Loucy (cell line): ENCODE results near the gene OTOR.
A peak's percentile ranks its signal among the peaks of the same experiment; 100 is the strongest.

Experiments used
- H2AFZ ChIP-seq: fragments of 200-600 bp; sonication (generic); 2 replicates; pipeline ENCODE4 v1.6.0; 2016; ENCODE audit warnings: antibody characterized with exemption, mild to moderate bottlenecking, low read length, moderate library complexity
- H3F3A ChIP-seq: fragments of 200-600 bp; 2 replicates; pipeline ENCODE4 v1.6.0; 2016; ENCODE audit warnings: antibody characterized with exemption, low read depth, mild to moderate bottlenecking
- H3K27me3 ChIP-seq: fragments of 200-600 bp; sonication (generic); 2 replicates; pipeline ENCODE4 v1.6.1; 2014; ENCODE audit warnings: low read length, mild to moderate bottlenecking; ENCODE audit not compliant: insufficient read depth, poor library complexity, severe bottlenecking
- H3K36me3 ChIP-seq: fragments of 200-600 bp; sonication (generic); 2 replicates; pipeline ENCODE4 v1.6.1; 2016; ENCODE audit warnings: low read length; ENCODE audit not compliant: insufficient read depth
- H3K4me1 ChIP-seq: fragments of 200-600 bp; sonication (generic); 2 replicates; pipeline ENCODE4 v1.5.1; 2014; ENCODE audit warnings: low read length, mild to moderate bottlenecking; ENCODE audit not compliant: insufficient read depth, poor library complexity, severe bottlenecking
- H3K4me2 ChIP-seq: fragments of 200-600 bp; sonication (generic); 2 replicates; pipeline ENCODE4 v1.6.0; 2014; ENCODE audit warnings: antibody characterized with exemption, low read length, low read depth, mild to moderate bottlenecking; ENCODE audit not compliant: poor library complexity, severe bottlenecking
- H3K4me3 ChIP-seq: fragments of 200-600 bp; sonication (generic); 2 replicates; pipeline ENCODE4 v1.5.1; 2014; ENCODE audit warnings: low read length, mild to moderate bottlenecking, mixed read lengths; ENCODE audit not compliant: poor library complexity, severe bottlenecking
- H3K79me2 ChIP-seq: fragments of 200-600 bp; sonication (generic); 2 replicates; pipeline ENCODE4 v1.6.1; 2014; ENCODE audit warnings: low read length; ENCODE audit not compliant: insufficient read depth
- H3K9ac ChIP-seq: fragments of 200-600 bp; sonication (generic); 2 replicates; pipeline ENCODE4 v1.6.0; 2014; ENCODE audit warnings: mild to moderate bottlenecking, low read depth, low read length, moderate library complexity; ENCODE audit not compliant: poor library complexity, severe bottlenecking
- H3K9me2 ChIP-seq: fragments of 200-600 bp; sonication (generic); replicated peaks from 2 replicates; pipeline ENCODE4 v1.6.1; 2016; ENCODE audit warnings: low read depth, low read length, mixed read lengths
- H3K9me3 ChIP-seq: fragments of 200-600 bp; sonication (generic); 2 replicates; pipeline ENCODE4 v1.6.1; 2014; ENCODE audit warnings: mild to moderate bottlenecking, antibody characterized with exemption, low read length, low read depth; ENCODE audit not compliant: insufficient read depth
- H4K20me1 ChIP-seq: fragments of 200-600 bp; sonication (generic); 2 replicates; pipeline ENCODE4 v1.6.0; 2014; ENCODE audit warnings: antibody characterized with exemption, low read length, mild to moderate bottlenecking; ENCODE audit not compliant: insufficient read depth, poor library complexity, severe bottlenecking
- CTCF ChIP-seq: fragments of 200-600 bp; sonication (generic); conservative IDR thresholded peaks from 2 replicates; pipeline ENCODE4 v1.5.1; 2014; ENCODE audit warnings: mild to moderate bottlenecking, antibody characterized with exemption, low read length
- EZH2phosphoT487 ChIP-seq: fragments of 200-600 bp; IDR thresholded peaks from 2 replicates; pipeline ENCODE4 v1.6.1; 2018; ENCODE audit warnings: antibody characterized with exemption, mild to moderate bottlenecking, moderate library complexity, borderline replicate concordance

Gene OTOR

GRCh38 chr20:16759181-16759563, 11.0 kb downstream of the OTOR start:
- Histone ChIP-seq H3K4me2 (no peak overlapping the region), H3K36me3 (no peaks in the 10 kb centered on the region), H3K4me3 (no peak overlapping the region), H3F3A (no peaks in the 10 kb centered on the region), H3K9me2 (no peaks in the 10 kb centered on the region), H4K20me1 (no peaks in the 10 kb centered on the region), H3K4me1 (no peaks in the 10 kb centered on the region), H3K79me2 (no peaks in the 10 kb centered on the region), H3K27me3 (no peaks in the 10 kb centered on the region), H2AFZ (no peak overlapping the region), H3K9me3 (peaks cover 2% of the 10 kb centered on the region; the same call in 1 of the 2 replicates), H3K9ac (no peak overlapping the region)
- no peak for TF ChIP-seq EZH2phosphoT487
- TF ChIP-seq CTCF = no peak

- no peak overlapping the region for H3K9ac ChIP-seq
- no peak overlapping the region for H3K4me3 ChIP-seq
- no peaks in the 10 kb centered on the region for H3F3A ChIP-seq
- no peaks in the 10 kb centered on the region for H3K9me2 ChIP-seq
- no peak overlapping the region for H3K4me2 ChIP-seq
- H4K20me1 ChIP-seq = no peaks in the 10 kb centered on the region
- peak overlapping the region; percentile 56 for H2AFZ ChIP-seq
- no peaks in the 10 kb centered on the region for H3K4me1 ChIP-seq
- no peaks in the 10 kb centered on the region for H3K79me2 ChIP-seq
- peaks cover under 1% of the 10 kb centered on the region; the same call in 1 of the 2 replicates for H3K9me3 ChIP-seq
- H3K27me3 ChIP-seq = no peaks in the 10 kb centered on the region
- no peaks in the 10 kb centered on the region for H3K36me3 ChIP-seq
- TF ChIP-seq EZH2phosphoT487 (no peak), CTCF (no peak)
These were observed 12.5 kb downstream of the OTOR start for GRCh38 chr20:16760431-16761304.

GRCh38 chr20:16761305-16761829, 13.2 kb downstream of the OTOR start:
- Histone ChIP-seq H2AFZ (peak overlapping the region; percentile 56), H3K9ac (no peak overlapping the region), H3K4me2 (no peak overlapping the region)

More at GRCh38 chr20:16761305-16761829, 13.2 kb downstream of the OTOR start:
- TF ChIP-seq CTCF = peak; percentile 89
- no peak for TF ChIP-seq EZH2phosphoT487
- Histone ChIP-seq H3K4me1 (no peaks in the 10 kb centered on the region), H3K9me2 (no peaks in the 10 kb centered on the region), H3K4me3 (no peak overlapping the region), H3K27me3 (no peaks in the 10 kb centered on the region), H4K20me1 (no peaks in the 10 kb centered on the region), H3K9me3 (no peaks in the 10 kb centered on the region), H3K36me3 (no peaks in the 10 kb centered on the region), H3F3A (no peaks in the 10 kb centered on the region), H3K79me2 (no peaks in the 10 kb centered on the region)
